Astrocyte (in vitro differentiated cells and primary cell): ENCODE results near the gene SRGAP1.

Experiments
- EZH2 ChIP-seq: IDR thresholded peaks from 2 replicates; pipeline ENCODE4 v1.6.1; 2012; ENCODE audit warnings: mild to moderate bottlenecking, low read length, inconsistent platforms; ENCODE audit not compliant: insufficient read depth
- TF ChIP-seq, protein P1 (sequence below): IDR thresholded peaks from 2 replicates; pipeline ENCODE4 v1.5.1; 2011; ENCODE audit warnings: low read depth, mild to moderate bottlenecking, inconsistent platforms, low read length, moderate library complexity; ENCODE audit not compliant: insufficient read depth

DNA sequence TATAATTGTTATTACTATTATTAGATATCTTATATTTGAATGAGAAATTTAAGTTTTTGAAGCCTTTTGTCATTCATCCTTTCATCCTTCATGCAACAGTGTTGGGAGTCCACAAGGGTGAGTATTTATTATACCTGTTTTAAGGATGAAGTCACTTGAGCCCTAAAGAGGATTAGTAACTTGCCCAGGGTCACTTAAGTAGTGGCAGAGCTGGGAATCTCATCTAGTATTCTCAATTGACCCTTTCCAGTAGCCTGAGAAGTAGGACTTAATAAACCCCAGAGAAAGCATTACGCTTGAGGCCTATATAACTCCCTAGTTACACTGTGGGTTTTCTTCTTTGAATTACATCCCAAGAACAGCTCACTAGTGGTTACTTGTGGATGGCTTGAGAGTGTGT, 119.8 kb downstream of the SRGAP1 start:
- TF ChIP-seq, protein P1, sequence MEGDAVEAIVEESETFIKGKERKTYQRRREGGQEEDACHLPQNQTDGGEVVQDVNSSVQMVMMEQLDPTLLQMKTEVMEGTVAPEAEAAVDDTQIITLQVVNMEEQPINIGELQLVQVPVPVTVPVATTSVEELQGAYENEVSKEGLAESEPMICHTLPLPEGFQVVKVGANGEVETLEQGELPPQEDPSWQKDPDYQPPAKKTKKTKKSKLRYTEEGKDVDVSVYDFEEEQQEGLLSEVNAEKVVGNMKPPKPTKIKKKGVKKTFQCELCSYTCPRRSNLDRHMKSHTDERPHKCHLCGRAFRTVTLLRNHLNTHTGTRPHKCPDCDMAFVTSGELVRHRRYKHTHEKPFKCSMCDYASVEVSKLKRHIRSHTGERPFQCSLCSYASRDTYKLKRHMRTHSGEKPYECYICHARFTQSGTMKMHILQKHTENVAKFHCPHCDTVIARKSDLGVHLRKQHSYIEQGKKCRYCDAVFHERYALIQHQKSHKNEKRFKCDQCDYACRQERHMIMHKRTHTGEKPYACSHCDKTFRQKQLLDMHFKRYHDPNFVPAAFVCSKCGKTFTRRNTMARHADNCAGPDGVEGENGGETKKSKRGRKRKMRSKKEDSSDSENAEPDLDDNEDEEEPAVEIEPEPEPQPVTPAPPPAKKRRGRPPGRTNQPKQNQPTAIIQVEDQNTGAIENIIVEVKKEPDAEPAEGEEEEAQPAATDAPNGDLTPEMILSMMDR, result no peak
- TF ChIP-seq EZH2, result no peak
